Stomach smooth muscle (tissue), 2 donors: ENCODE results near the gene CRYZL1.
A peak's percentile ranks its signal among the peaks of the same experiment; 100 is the strongest.

Experiments
- H3K27ac ChIP-seq: one replicate; pipeline ENCODE4 v1.7.0; 2013; ENCODE audit warnings: mild to moderate bottlenecking, low read length, inconsistent platforms
- H3K27me3 ChIP-seq, 2 donors: one replicate each; pipeline ENCODE4 v1.7.0; 2013; ENCODE audit warnings: low read length in 2 of 2; ENCODE audit not compliant: insufficient read depth in 2 of 2, control insufficient read depth in 1 of 2
- H3K36me3 ChIP-seq, 2 donors: one replicate each; pipeline ENCODE4 v1.7.0; 2013; ENCODE audit warnings: low read length in 2 of 2; ENCODE audit not compliant: control insufficient read depth in 2 of 2, insufficient read depth in 2 of 2
- H3K4me1 ChIP-seq: one replicate; pipeline ENCODE4 v1.7.0; 2013; ENCODE audit warnings: low read length; ENCODE audit not compliant: control insufficient read depth, insufficient read depth
- H3K4me3 ChIP-seq, 2 donors: one replicate each; pipeline ENCODE4 v1.7.0; 2013; ENCODE audit warnings: low read length in 2 of 2
- H3K9ac ChIP-seq, 2 donors: one replicate each; pipeline ENCODE4 v1.7.0; 2013; ENCODE audit warnings: low read length in 2 of 2, mild to moderate bottlenecking in 1 of 2
- H3K9me3 ChIP-seq, 2 donors: one replicate each; pipeline ENCODE4 v1.7.0; 2013; ENCODE audit warnings: low read length in 2 of 2; ENCODE audit not compliant: control insufficient read depth in 2 of 2
- donor health status: healthy.
- donor health status: Pancreatic carcinoma.

The CRYZL1 gene

GRCh38 chr21:33650230-33650629 lies 8.7 kb upstream of the CRYZL1 start:
- Histone ChIP-seq H3K9ac (no peak overlapping the region), H3K27me3 (no peaks in the 10 kb centered on the region), H3K4me3 (no peak overlapping the region), H3K27ac (no peak overlapping the region), H3K36me3 (no peaks in the 10 kb centered on the region), H3K4me1 (no peaks in the 10 kb centered on the region), H3K9me3 (no peaks in the 10 kb centered on the region)

GRCh38 chr21:33648555-33648954 lies 7.0 kb upstream of the CRYZL1 start:
- Histone ChIP-seq H3K9me3 (no peaks in the 10 kb centered on the region), H3K4me3 (no peak overlapping the region), H3K36me3 (no peaks in the 10 kb centered on the region), H3K4me1 (peaks cover 9% of the 10 kb centered on the region), H3K27ac (no peak overlapping the region), H3K27me3 (no peaks in the 10 kb centered on the region), H3K9ac (no peak overlapping the region)

GRCh38 chr21:33647587-33647986 lies 6.0 kb upstream of the CRYZL1 start:
- Histone ChIP-seq H3K27ac (no peak overlapping the region), H3K36me3 (no peaks in the 10 kb centered on the region), H3K9ac (no peak overlapping the region), H3K9me3 (no peaks in the 10 kb centered on the region), H3K27me3 (no peaks in the 10 kb centered on the region), H3K4me3 (no peak overlapping the region), H3K4me1 (peaks cover 10% of the 10 kb centered on the region)

- H3K9ac ChIP-seq = no peak overlapping the region
- H3K27ac ChIP-seq = no peak overlapping the region
- H3K36me3 ChIP-seq = no peaks in the 10 kb centered on the region
- H3K4me3 ChIP-seq = no peak overlapping the region
- H3K9me3 ChIP-seq = no peaks in the 10 kb centered on the region
- H3K4me1 ChIP-seq = peaks cover 13% of the 10 kb centered on the region
- no peaks in the 10 kb centered on the region for H3K27me3 ChIP-seq
Observed at GRCh38 chr21:33645730-33646129, 4.2 kb upstream of the CRYZL1 start.

GRCh38 chr21:33644383-33645074 lies 3.0 kb upstream of the CRYZL1 start:
- Histone ChIP-seq H3K27ac (peak overlapping the region; percentile 18), H3K36me3 (no peaks in the 10 kb centered on the region), H3K4me3 (no peak overlapping the region), H3K9me3 (no peaks in the 10 kb centered on the region), H3K9ac (peak overlapping the region in 1 of 2 donors; percentile 5), H3K27me3 (no peaks in the 10 kb centered on the region), H3K4me1 (peaks cover 20% of the 10 kb centered on the region)

- Histone ChIP-seq H3K27ac (peak overlapping the region; percentile 49), H3K27me3 (no peaks in the 10 kb centered on the region), H3K4me1 (peaks cover 20% of the 10 kb centered on the region), H3K4me3 (peak overlapping the region; percentile 81 to 98), H3K9ac (peak overlapping the region; percentile 69 to 78), H3K36me3 (no peaks in the 10 kb centered on the region), H3K9me3 (no peaks in the 10 kb centered on the region)
Observed at GRCh38 chr21:33643658-33644311, 2.2 kb upstream of the CRYZL1 start.

- H3K9ac ChIP-seq = peak overlapping the region; percentile 69 to 78
- H3K27ac ChIP-seq = peak overlapping the region; percentile 49
- no peaks in the 10 kb centered on the region for H3K27me3 ChIP-seq
- H3K36me3 ChIP-seq = no peaks in the 10 kb centered on the region
- peak overlapping the region; percentile 81 to 98 for H3K4me3 ChIP-seq
- no peaks in the 10 kb centered on the region for H3K9me3 ChIP-seq
- peaks cover 20% of the 10 kb centered on the region for H3K4me1 ChIP-seq
Observed at GRCh38 chr21:33642896-33643657, 1.5 kb upstream of the CRYZL1 start.

GRCh38 chr21:33642027-33642895 lies 720 bp upstream of the CRYZL1 start, which contains the start of gene ITSN1:
ITSN1 (plus strand) TSS chr21:33642501; CDS start chr21:33718829, 76,328 bp downstream.
- Histone ChIP-seq H3K4me1 (peaks cover 20% of the 10 kb centered on the region), H3K36me3 (no peaks in the 10 kb centered on the region)

GRCh38 chr21:33640697-33641351 lies 717 bp downstream of the CRYZL1 start:
- peaks cover 20% of the 10 kb centered on the region for H3K4me1 ChIP-seq
- H3K4me3 ChIP-seq = peak overlapping the region; percentile 95 to 98
- H3K9me3 ChIP-seq = no peaks in the 10 kb centered on the region
- H3K36me3 ChIP-seq = no peaks in the 10 kb centered on the region
- peak overlapping the region; percentile 90 for H3K27ac ChIP-seq
- H3K27me3 ChIP-seq = no peaks in the 10 kb centered on the region
- peak overlapping the region; percentile 92 to 96 for H3K9ac ChIP-seq

More at GRCh38 chr21:33642027-33642895, 720 bp upstream of the CRYZL1 start, which contains the start of gene ITSN1:
- Histone ChIP-seq H3K9ac (peak within 1 kb of the TSS; percentile 92 to 96), H3K4me3 (peak within 1 kb of the TSS; percentile 95 to 98), H3K9me3 (no peaks in the 10 kb centered on the region), H3K27me3 (no peaks in the 10 kb centered on the region), H3K27ac (peak within 1 kb of the TSS; percentile 90)
